Measurements from ENCODE around the gene NOTUM. TPM values are rescaled to one million over a fixed set of nuclear protein-coding genes. Genes with fewer than 3 reads are reported as not detected.

NOTUM gene
- total RNA-seq, 1 experiment from 2014 or later: not detected

DNA sequence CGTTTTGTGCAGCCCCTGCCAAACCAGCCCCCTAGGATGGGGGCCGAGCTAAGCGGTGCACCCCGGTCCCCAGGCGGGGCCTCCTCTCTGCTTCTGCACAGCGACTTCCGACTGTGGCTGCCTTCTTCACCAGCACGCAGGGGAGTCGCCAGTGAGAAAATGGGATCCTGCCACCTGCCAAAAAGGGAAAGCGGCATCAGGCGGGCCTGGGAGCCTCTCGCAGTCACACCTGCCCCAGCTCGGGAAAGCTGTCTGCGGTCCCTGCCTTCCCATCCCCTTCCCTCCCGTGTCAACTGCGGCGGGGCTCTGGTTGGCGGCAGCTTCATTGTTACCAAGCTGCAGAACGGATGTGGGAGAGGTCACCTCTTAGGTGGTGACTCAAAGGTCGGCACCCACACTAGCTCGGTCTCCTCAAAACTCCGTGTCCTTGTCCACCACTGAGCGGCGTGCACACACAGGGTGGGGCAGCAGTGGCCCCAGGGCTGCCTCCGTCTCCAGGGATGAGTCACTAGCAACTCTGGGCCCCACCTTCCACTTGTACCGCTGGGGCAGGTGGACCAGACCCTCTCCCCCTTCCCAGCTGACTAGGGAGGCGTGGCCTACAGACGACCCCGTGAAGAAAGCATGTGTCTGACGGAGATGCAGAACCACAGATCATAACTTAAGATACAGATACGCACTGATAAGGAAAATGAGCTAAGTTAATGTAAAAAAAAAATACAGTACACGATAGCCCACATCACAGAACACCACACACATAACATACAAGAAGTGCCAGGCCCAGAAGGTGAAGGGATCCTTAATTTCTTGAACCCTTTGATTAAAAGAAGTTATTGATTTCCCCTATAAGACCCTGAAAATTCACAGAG lies 48.3 kb downstream of the NOTUM start:
- H3K27ac ChIP-seq (ENCODE audit: low read length): peak overlapping the region; percentile 52
- H3K9me2 ChIP-seq (replicated peaks; ENCODE audit: low read length): no peaks in the 10 kb centered on the region
- H3K9ac ChIP-seq (ENCODE audit: low read length): no peak overlapping the region
- intact Hi-C loops (cut with micrococcal nuclease): no loop called here
- no TSS peak for BruUV-seq (replicated peaks)
- POLR2A ChIA-PET (ENCODE audit: unreplicated experiment): no interaction called here
- 0 out of 2 replicates have a peak, but pooled peaks cover 18% of the 10 kb centered on the region for H4K20me1 ChIP-seq (ENCODE audit: low read length)
- H2AFZ ChIP-seq (ENCODE audit: low read length): no peak overlapping the region
- CTCF ChIA-PET: interaction anchor here (0.5 to 1.0 kb wide), 3 partner anchors 11 to 33 kb away, joined by 3 to 4 read pairs (median 3); no protein-coding TSS in a partner anchor
- H3K27me3 ChIP-seq (ENCODE audit: low read length): no peaks in the 10 kb centered on the region
- peaks cover 7% of the 10 kb centered on the region for H3F3A ChIP-seq (ENCODE audit: low read length, unreplicated experiment)
- no peaks in the 10 kb centered on the region for H3K9me3 ChIP-seq (ENCODE audit: low read length)
- no peak for TF ChIP-seq EZH2 (IDR thresholded peaks at IDR 0.05; ENCODE audit: low read length, unreplicated experiment)
- TF ChIP-seq, protein P1, sequence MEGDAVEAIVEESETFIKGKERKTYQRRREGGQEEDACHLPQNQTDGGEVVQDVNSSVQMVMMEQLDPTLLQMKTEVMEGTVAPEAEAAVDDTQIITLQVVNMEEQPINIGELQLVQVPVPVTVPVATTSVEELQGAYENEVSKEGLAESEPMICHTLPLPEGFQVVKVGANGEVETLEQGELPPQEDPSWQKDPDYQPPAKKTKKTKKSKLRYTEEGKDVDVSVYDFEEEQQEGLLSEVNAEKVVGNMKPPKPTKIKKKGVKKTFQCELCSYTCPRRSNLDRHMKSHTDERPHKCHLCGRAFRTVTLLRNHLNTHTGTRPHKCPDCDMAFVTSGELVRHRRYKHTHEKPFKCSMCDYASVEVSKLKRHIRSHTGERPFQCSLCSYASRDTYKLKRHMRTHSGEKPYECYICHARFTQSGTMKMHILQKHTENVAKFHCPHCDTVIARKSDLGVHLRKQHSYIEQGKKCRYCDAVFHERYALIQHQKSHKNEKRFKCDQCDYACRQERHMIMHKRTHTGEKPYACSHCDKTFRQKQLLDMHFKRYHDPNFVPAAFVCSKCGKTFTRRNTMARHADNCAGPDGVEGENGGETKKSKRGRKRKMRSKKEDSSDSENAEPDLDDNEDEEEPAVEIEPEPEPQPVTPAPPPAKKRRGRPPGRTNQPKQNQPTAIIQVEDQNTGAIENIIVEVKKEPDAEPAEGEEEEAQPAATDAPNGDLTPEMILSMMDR (conservative IDR thresholded peaks at IDR 0.05; ENCODE audit: low read depth, low read length): peak; percentile 37; the same call in 1 of the 2 replicates
- no peak for TF ChIP-seq EZH2phosphoT487 (IDR thresholded peaks at IDR 0.05; ENCODE audit: borderline replicate concordance, low read length)
- DNase-seq (peak; percentile 90), ATAC-seq (peak; percentile 61)
- H3K79me2 ChIP-seq (ENCODE audit: low read length): peaks cover 29% of the 10 kb centered on the region
- no peak overlapping the region; the same call in 1 of the 2 replicates for H3K4me3 ChIP-seq (ENCODE audit: low read length)
- H3K4me1 ChIP-seq (ENCODE audit: insufficient read depth, low read length): peaks cover 45% of the 10 kb centered on the region
- H3K4me2 ChIP-seq (ENCODE audit: low read length): peak overlapping the region; percentile 70
- peaks cover 26% of the 10 kb centered on the region; the same call in 1 of the 2 replicates for H3K36me3 ChIP-seq (ENCODE audit: low read depth, low read length)

DNA sequence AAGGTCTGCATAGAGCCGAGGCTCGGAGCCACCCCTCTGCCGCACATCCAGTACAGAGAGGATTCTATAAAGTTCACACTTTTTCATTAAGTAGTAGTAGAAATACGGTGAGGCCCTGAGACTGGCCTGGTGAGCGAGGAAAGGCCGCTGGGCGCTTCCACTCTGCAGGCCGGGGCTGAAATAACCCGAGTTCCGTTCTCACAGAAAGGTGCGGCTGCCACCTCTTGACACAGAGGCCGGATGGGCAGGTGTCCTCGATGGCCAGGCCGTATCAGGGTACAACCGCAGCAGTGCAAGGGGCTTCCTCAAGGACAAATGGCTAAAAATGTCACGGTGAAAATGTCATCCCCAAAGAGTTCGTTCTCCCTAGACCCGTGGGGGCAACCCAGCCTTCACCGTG lies 49.0 kb downstream of the NOTUM start:
- peaks cover 42% of the 10 kb centered on the region for H3K4me1 ChIP-seq (ENCODE audit: insufficient read depth, low read length)
- H3F3A ChIP-seq (ENCODE audit: low read length, unreplicated experiment): peaks cover 7% of the 10 kb centered on the region
- DNase-seq: no peak
- no peaks in the 10 kb centered on the region for H3K27me3 ChIP-seq (ENCODE audit: low read length)
- no peak for TF ChIP-seq EZH2 (IDR thresholded peaks at IDR 0.05; ENCODE audit: low read length, unreplicated experiment)
- no peak for TF ChIP-seq EZH2phosphoT487 (IDR thresholded peaks at IDR 0.05; ENCODE audit: borderline replicate concordance, low read length)
- TF ChIP-seq, protein P1 (conservative IDR thresholded peaks at IDR 0.05; ENCODE audit: low read depth, low read length): no peak
- no peak overlapping the region for H3K9ac ChIP-seq (ENCODE audit: low read length)
- H3K36me3 ChIP-seq (ENCODE audit: low read depth, low read length): peaks cover 26% of the 10 kb centered on the region; the same call in 1 of the 2 replicates
- peaks cover 22% of the 10 kb centered on the region for H3K79me2 ChIP-seq (ENCODE audit: low read length)
- no TSS peak for BruUV-seq (replicated peaks)
- H3K9me2 ChIP-seq (replicated peaks; ENCODE audit: low read length): no peaks in the 10 kb centered on the region
- no peaks in the 10 kb centered on the region for H3K9me3 ChIP-seq (ENCODE audit: low read length)
- 0 out of 2 replicates have a peak, but pooled peaks cover 18% of the 10 kb centered on the region for H4K20me1 ChIP-seq (ENCODE audit: low read length)
- H3K4me3 ChIP-seq (ENCODE audit: low read length): peak overlapping the region; percentile 49
- H3K27ac ChIP-seq (ENCODE audit: low read length): peak overlapping the region; percentile 45; the same call in 1 of the 2 replicates
- peak overlapping the region; percentile 70 for H3K4me2 ChIP-seq (ENCODE audit: low read length)
- no peak overlapping the region for H2AFZ ChIP-seq (ENCODE audit: low read length)
- intact Hi-C loops (cut with micrococcal nuclease): loop anchor here (1.0 kb wide), 1 partner anchor 21 kb away; the partner anchor contains the start of genes ALYREF and ANAPC11
- no peak for ATAC-seq
- ChIA-PET CTCF (interaction anchor here (1.0 kb wide), 1 partner anchor 12 kb away, joined by 3 read pairs; no protein-coding TSS in a partner anchor), POLR2A (ENCODE audit: unreplicated experiment) (interaction anchor here (0.7 kb wide), 1 partner anchor 15 kb away, joined by 4 read pairs; no protein-coding TSS in a partner anchor)
